ENCODE measurements around the gene MORN1. TPM values are rescaled to one million over a fixed set of nuclear protein-coding genes. Genes with fewer than 3 reads are reported as not detected.

The MORN1 gene
- total and polyA plus RNA-seq, 10 of the 15 experiments (the other 5 are each of a cell fraction or from before 2014, with no cell fraction given) = 0.76 to 7.9 (median 5.5) TPM

- TF ChIP-seq, protein P1, sequence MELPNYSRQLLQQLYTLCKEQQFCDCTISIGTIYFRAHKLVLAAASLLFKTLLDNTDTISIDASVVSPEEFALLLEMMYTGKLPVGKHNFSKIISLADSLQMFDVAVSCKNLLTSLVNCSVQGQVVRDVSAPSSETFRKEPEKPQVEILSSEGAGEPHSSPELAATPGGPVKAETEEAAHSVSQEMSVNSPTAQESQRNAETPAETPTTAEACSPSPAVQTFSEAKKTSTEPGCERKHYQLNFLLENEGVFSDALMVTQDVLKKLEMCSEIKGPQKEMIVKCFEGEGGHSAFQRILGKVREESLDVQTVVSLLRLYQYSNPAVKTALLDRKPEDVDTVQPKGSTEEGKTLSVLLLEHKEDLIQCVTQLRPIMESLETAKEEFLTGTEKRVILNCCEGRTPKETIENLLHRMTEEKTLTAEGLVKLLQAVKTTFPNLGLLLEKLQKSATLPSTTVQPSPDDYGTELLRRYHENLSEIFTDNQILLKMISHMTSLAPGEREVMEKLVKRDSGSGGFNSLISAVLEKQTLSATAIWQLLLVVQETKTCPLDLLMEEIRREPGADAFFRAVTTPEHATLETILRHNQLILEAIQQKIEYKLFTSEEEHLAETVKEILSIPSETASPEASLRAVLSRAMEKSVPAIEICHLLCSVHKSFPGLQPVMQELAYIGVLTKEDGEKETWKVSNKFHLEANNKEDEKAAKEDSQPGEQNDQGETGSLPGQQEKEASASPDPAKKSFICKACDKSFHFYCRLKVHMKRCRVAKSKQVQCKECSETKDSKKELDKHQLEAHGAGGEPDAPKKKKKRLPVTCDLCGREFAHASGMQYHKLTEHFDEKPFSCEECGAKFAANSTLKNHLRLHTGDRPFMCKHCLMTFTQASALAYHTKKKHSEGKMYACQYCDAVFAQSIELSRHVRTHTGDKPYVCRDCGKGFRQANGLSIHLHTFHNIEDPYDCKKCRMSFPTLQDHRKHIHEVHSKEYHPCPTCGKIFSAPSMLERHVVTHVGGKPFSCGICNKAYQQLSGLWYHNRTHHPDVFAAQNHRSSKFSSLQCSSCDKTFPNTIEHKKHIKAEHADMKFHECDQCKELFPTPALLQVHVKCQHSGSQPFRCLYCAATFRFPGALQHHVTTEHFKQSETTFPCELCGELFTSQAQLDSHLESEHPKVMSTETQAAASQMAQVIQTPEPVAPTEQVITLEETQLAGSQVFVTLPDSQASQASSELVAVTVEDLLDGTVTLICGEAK (IDR thresholded peaks at IDR 0.05; ENCODE audit: borderline replicate concordance) = no peak
- no peak for TF ChIP-seq TARDBP (IDR thresholded peaks at IDR 0.05; ENCODE audit: borderline replicate concordance)
- no peak for TF ChIP-seq BMI1 (IDR thresholded peaks at IDR 0.05; ENCODE audit: borderline replicate concordance)
- TF ChIP-seq, protein P2, sequence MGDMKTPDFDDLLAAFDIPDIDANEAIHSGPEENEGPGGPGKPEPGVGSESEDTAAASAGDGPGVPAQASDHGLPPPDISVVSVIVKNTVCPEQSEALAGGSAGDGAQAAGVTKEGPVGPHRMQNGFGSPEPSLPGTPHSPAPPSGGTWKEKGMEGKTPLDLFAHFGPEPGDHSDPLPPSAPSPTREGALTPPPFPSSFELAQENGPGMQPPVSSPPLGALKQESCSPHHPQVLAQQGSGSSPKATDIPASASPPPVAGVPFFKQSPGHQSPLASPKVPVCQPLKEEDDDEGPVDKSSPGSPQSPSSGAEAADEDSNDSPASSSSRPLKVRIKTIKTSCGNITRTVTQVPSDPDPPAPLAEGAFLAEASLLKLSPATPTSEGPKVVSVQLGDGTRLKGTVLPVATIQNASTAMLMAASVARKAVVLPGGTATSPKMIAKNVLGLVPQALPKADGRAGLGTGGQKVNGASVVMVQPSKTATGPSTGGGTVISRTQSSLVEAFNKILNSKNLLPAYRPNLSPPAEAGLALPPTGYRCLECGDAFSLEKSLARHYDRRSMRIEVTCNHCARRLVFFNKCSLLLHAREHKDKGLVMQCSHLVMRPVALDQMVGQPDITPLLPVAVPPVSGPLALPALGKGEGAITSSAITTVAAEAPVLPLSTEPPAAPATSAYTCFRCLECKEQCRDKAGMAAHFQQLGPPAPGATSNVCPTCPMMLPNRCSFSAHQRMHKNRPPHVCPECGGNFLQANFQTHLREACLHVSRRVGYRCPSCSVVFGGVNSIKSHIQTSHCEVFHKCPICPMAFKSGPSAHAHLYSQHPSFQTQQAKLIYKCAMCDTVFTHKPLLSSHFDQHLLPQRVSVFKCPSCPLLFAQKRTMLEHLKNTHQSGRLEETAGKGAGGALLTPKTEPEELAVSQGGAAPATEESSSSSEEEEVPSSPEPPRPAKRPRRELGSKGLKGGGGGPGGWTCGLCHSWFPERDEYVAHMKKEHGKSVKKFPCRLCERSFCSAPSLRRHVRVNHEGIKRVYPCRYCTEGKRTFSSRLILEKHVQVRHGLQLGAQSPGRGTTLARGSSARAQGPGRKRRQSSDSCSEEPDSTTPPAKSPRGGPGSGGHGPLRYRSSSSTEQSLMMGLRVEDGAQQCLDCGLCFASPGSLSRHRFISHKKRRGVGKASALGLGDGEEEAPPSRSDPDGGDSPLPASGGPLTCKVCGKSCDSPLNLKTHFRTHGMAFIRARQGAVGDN (IDR thresholded peaks at IDR 0.05) = peak; percentile 96
- TF ChIP-seq NFIC (IDR thresholded peaks at IDR 0.05; ENCODE audit: low read depth, low read length) = no peak
- peak in 1 of 2 experiments; percentile 55; a peak in 1 of 3 replicates for TF ChIP-seq EGR1 (IDR thresholded peaks at IDR 0.05; ENCODE audit: borderline replicate concordance in 1 of 2, low read depth in 2 of 2, low read length in 2 of 2)
- TF ChIP-seq, protein P3, sequence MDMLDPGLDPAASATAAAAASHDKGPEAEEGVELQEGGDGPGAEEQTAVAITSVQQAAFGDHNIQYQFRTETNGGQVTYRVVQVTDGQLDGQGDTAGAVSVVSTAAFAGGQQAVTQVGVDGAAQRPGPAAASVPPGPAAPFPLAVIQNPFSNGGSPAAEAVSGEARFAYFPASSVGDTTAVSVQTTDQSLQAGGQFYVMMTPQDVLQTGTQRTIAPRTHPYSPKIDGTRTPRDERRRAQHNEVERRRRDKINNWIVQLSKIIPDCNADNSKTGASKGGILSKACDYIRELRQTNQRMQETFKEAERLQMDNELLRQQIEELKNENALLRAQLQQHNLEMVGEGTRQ (IDR thresholded peaks at IDR 0.05; ENCODE audit: borderline replicate concordance, low read depth, low read length) = peak; percentile 47; the same call in 1 of the 2 replicates
- TF ChIP-seq HDGF (IDR thresholded peaks at IDR 0.05) = no peak
- TF ChIP-seq TAF1 (IDR thresholded peaks at IDR 0.05; ENCODE audit: borderline replicate concordance, low read depth, low read length) = peak; percentile 47; the same call in 1 of the 2 replicates
These were observed 91.2 kb downstream of the MORN1 start (continued) for GRCh38 chr1:2300004-2300771.

Measured in GM12878 (cell line).